SH-SY5Y (cell line): ENCODE results near the gene ADAM23.

Source experiments
- GATA2 ChIP-seq: IDR thresholded peaks from 2 replicates; pipeline ENCODE4 v1.6.1; 2011; ENCODE audit warnings: mild to moderate bottlenecking, low read depth, low read length
- GATA3 ChIP-seq: IDR thresholded peaks from 2 replicates; pipeline ENCODE4 v1.6.1; 2011; ENCODE audit warnings: low read depth, mild to moderate bottlenecking, low read length, moderate library complexity

DNA sequence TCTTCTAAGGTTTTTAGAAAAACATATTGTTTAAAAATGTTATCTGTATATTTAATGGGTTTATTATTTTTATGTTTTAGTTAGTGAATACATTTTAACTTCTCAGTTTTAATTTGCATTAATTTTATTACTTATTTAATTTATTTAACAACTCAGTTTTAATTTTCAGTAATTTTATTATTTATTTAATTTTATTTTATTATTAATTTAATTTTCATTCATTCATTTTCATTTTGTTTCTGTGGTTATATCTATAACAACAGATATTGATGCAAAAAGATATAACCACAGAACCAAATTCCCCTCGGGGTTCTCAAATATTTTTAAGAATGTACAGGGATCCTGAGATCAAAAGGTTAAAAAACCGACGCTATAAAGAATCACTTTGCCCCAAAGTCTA is 221.9 kb downstream of the ADAM23 start:
- TF ChIP-seq GATA2: no peak
- TF ChIP-seq GATA3: no peak
